CD14-positive monocyte (primary cell): Measurements from ENCODE around the gene SLC24A3. TPM values are rescaled to one million over a fixed set of nuclear protein-coding genes. Genes with fewer than 3 reads are reported as not detected.

ENCODE experiments used
- DNase-seq, 3 donors: peaks; one replicate each; pipeline ENCODE4 v3.0.0-alpha.2; 2011 to 2022
- H2AFZ ChIP-seq: 2 replicates; pipeline ENCODE4 v1.6.0; 2012; ENCODE audit warnings: mild to moderate bottlenecking, low read depth, low read length, inconsistent platforms; ENCODE audit not compliant: insufficient read depth, poor library complexity, severe bottlenecking
- H3K27ac ChIP-seq, 2 donors: 1 replicate in 1 of 2; 2 replicates in 1 of 2; pipeline ENCODE4 v1.5.1; 2012 to 2013; ENCODE audit warnings: low read length in 2 of 2, control low read depth in 1 of 2, inconsistent platforms in 1 of 2, low read depth in 1 of 2, mild to moderate bottlenecking in 1 of 2
- H3K27me3 ChIP-seq, 2 donors: one replicate each; pipeline versions ENCODE4 v1.6.0 to v1.6.1; 2011 to 2013; ENCODE audit warnings: low read length in 2 of 2; ENCODE audit not compliant: control insufficient read depth in 2 of 2, insufficient read depth in 2 of 2
- H3K36me3 ChIP-seq, 2 donors: replicated peaks in 1 of 2; 1 replicate in 1 of 2; 2 replicates in 1 of 2; pipeline versions ENCODE4 v1.5.1 to v1.6.1; 2012 to 2013; ENCODE audit warnings: low read length in 2 of 2, control low read depth in 1 of 2, inconsistent platforms in 1 of 2, mild to moderate bottlenecking in 1 of 2; ENCODE audit not compliant: insufficient read depth in 2 of 2, control insufficient read depth in 1 of 2
- H3K4me1 ChIP-seq, 2 donors: 1 replicate in 1 of 2; 2 replicates in 1 of 2; pipeline versions ENCODE4 v1.5.1 to v1.6.1; 2012 to 2013; ENCODE audit warnings: low read length in 2 of 2, control low read depth in 1 of 2, inconsistent platforms in 1 of 2, mild to moderate bottlenecking in 1 of 2, moderate library complexity in 1 of 2; ENCODE audit not compliant: insufficient read depth in 2 of 2, control insufficient read depth in 1 of 2
- H3K4me2 ChIP-seq: replicated peaks from 2 replicates; pipeline ENCODE3; 2012; ENCODE audit warnings: low read length, moderate library complexity, mild to moderate bottlenecking; ENCODE audit not compliant: poor library complexity, severe bottlenecking; ENCODE audit errors: extremely low read depth
- H3K4me3 ChIP-seq, 3 experiments: fragments of 200-600 bp in 1 of 3; sonication (generic) in 1 of 3; replicated peaks in 1 of 3; 1 replicate in 2 of 3; 2 replicates in 1 of 3; pipeline ENCODE4 v1.5.1; 2011 to 2013; ENCODE audit warnings: low read length in 3 of 3, mild to moderate bottlenecking in 3 of 3, control low read depth in 2 of 3, low read depth in 2 of 3, inconsistent platforms in 1 of 3, moderate library complexity in 1 of 3
- H3K79me2 ChIP-seq: 2 replicates; pipeline ENCODE4 v1.6.0; 2012; ENCODE audit warnings: mild to moderate bottlenecking, control low read depth, inconsistent platforms, low read length, moderate library complexity; ENCODE audit not compliant: insufficient read depth
- H3K9ac ChIP-seq: 2 replicates; pipeline ENCODE4 v1.6.0; 2017; ENCODE audit warnings: low read length, mild to moderate bottlenecking; ENCODE audit not compliant: insufficient read depth, poor library complexity, severe bottlenecking
- H3K9me3 ChIP-seq, 2 donors: replicated peaks in 1 of 2; 1 replicate in 1 of 2; 2 replicates in 1 of 2; pipeline versions ENCODE4 v1.5.1 to v1.6.1; 2012 to 2013; ENCODE audit warnings: low read length in 2 of 2, control low read depth in 1 of 2; ENCODE audit not compliant: control insufficient read depth in 1 of 2, insufficient read depth in 1 of 2
- H4K20me1 ChIP-seq: 2 replicates; pipeline ENCODE4 v1.6.0; 2012; ENCODE audit warnings: mild to moderate bottlenecking, low read length, control low read depth, moderate library complexity; ENCODE audit not compliant: insufficient read depth
- H3K27ac Mint-ChIP-seq, 7 donors: one replicate each; pipeline ENCODE4 v1.8.0; 2020; ENCODE audit warnings: mild to moderate bottlenecking in 7 of 7, mixed read lengths in 7 of 7, moderate library complexity in 6 of 7, inconsistent platforms in 2 of 7
- H3K27me3 Mint-ChIP-seq, 3 donors: one replicate each; pipeline ENCODE4 v1.8.0; 2021 to 2022; ENCODE audit warnings: low read depth in 3 of 3, mild to moderate bottlenecking in 3 of 3, mixed read lengths in 3 of 3, moderate library complexity in 3 of 3, inconsistent platforms in 1 of 3
- H3K36me3 Mint-ChIP-seq, 2 donors: one replicate each; pipeline ENCODE4 v1.8.0; 2020; ENCODE audit warnings: mixed read lengths in 2 of 2, inconsistent platforms in 1 of 2, mild to moderate bottlenecking in 1 of 2
- H3K4me1 Mint-ChIP-seq: one replicate; pipeline ENCODE4 v1.8.0; 2020; ENCODE audit warnings: mild to moderate bottlenecking, mixed read lengths
- H3K4me3 Mint-ChIP-seq, 2 donors: one replicate each; pipeline ENCODE4 v1.8.0; 2020; ENCODE audit warnings: mild to moderate bottlenecking in 2 of 2, mixed read lengths in 2 of 2, moderate library complexity in 1 of 2
- H3K9me3 Mint-ChIP-seq, 7 donors: one replicate each; pipeline ENCODE4 v1.8.0; 2020 to 2022; ENCODE audit warnings: mixed read lengths in 7 of 7, mild to moderate bottlenecking in 6 of 7, moderate library complexity in 6 of 7, inconsistent platforms in 2 of 7
- whole genome bisulfite sequencing: methylation state at CpG from one replicate; pipeline ENCODE4 v1.1.5; 2013; ENCODE audit warnings: missing lambda C conversion rate; ENCODE audit not compliant: insufficient coverage; 5-methylcytosine and 5-hydroxymethylcytosine counted together
- intact Hi-C, 2 donors: fragments of 100-400 bp; cut with micrococcal nuclease; formaldehyde crosslinking; loops; one replicate each; pipeline versions ENCODE4 v1.15.0 to v1.15.1; 2023
- polyA plus RNA-seq, 3 donors: library from polyadenylated mRNA; depleted of rRNA in 1 of 3; unstranded in 2 of 3; stranded (reverse) in 1 of 3; fragments of 300-500 nt in 2 of 3; fragments of >200 nt in 1 of 3; fragmentation: Illumina TruSeq in 2 of 3; gene quantifications; 1 replicate in 2 of 3; 2 replicates in 1 of 3; pipeline ENCODE4 v1.2.3, GENCODE V29; 2012 to 2021
- TF ChIP-seq, protein P1 (sequence below): fragments of 200-600 bp; IDR thresholded peaks from one replicate; pipeline ENCODE4 v1.8.0; 2022; ENCODE audit warnings: antibody characterized with exemption, mild to moderate bottlenecking

Gene SLC24A3
- polyA plus RNA-seq, 3 donors = 0.04 to 0.08 TPM; not detected in 1

DNA sequence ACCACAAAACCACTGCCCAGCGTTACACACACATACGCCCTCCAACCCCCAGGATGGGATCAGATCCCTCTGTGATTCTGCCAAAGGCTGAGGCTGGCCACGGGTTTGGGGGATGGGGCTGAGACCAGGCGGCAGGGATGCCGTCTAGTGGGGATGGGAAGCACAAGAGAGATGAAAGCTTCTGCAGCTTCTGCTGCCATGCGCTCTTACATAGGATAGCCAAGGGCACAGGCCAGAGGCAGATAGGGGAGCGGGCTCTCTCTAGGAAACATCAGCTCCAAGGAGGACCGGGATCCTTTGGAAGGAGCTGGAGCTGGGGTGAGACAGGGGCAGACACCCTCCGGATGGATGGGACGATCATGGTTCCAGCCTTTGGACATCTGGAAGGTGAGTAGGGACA, 526.9 kb downstream of the SLC24A3 start:
- Mint-ChIP-seq H3K36me3 (peaks cover 0 to 4% of the 10 kb centered on the region in 2 donors), H3K27me3 (peaks cover 0 to 2% (median 2%) of the 10 kb centered on the region in 3 donors), H3K4me1 (peaks cover 52% of the 10 kb centered on the region), H3K9me3 (no peaks in the 10 kb centered on the region), H3K4me3 (no peak overlapping the region), H3K27ac (peak overlapping the region in 1 of 7 donors; percentile 46)
- intact Hi-C loops = no loop called here
- no peaks in the 10 kb centered on the region for H3K79me2 ChIP-seq
- no peaks in the 10 kb centered on the region for H3K36me3 ChIP-seq
- no peaks in the 10 kb centered on the region for H4K20me1 ChIP-seq
- over 99% methylated on average over 8 of the region's 10 CpGs for WGBS
- no peak overlapping the region for H3K4me2 ChIP-seq
- peaks cover 45 to 55% of the 10 kb centered on the region in 2 donors for H3K4me1 ChIP-seq
- H2AFZ ChIP-seq = no peak overlapping the region
- DNase-seq = no peak
- H3K27ac ChIP-seq = no peak overlapping the region
- TF ChIP-seq, protein P1, sequence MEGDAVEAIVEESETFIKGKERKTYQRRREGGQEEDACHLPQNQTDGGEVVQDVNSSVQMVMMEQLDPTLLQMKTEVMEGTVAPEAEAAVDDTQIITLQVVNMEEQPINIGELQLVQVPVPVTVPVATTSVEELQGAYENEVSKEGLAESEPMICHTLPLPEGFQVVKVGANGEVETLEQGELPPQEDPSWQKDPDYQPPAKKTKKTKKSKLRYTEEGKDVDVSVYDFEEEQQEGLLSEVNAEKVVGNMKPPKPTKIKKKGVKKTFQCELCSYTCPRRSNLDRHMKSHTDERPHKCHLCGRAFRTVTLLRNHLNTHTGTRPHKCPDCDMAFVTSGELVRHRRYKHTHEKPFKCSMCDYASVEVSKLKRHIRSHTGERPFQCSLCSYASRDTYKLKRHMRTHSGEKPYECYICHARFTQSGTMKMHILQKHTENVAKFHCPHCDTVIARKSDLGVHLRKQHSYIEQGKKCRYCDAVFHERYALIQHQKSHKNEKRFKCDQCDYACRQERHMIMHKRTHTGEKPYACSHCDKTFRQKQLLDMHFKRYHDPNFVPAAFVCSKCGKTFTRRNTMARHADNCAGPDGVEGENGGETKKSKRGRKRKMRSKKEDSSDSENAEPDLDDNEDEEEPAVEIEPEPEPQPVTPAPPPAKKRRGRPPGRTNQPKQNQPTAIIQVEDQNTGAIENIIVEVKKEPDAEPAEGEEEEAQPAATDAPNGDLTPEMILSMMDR = no peak
- H3K9me3 ChIP-seq = no peaks in the 10 kb centered on the region
- H3K4me3 ChIP-seq = no peak overlapping the region
- no peak overlapping the region for H3K9ac ChIP-seq
- no peaks in the 10 kb centered on the region for H3K27me3 ChIP-seq

DNA sequence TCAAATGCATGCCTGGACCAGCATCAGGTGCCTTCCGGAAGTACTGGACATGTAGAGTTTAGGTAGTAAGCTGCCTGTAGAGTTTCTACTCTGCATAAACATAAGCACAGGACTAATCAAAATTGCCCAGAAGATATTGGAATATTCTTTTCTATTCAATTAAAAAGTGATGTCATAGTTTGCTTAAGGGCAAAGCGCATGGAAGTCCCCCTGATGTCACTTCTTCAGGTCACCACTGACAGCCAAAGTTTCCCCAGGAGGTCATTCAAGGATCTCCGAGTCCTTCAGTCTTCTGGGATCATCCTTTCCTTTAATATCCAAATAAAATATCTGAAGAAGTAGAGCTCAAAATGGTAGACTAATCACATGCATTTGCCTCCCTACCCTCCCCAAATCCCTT, 528.1 kb downstream of the SLC24A3 start:
- Histone ChIP-seq H3K27me3 (no peaks in the 10 kb centered on the region), H4K20me1 (no peaks in the 10 kb centered on the region), H3K9me3 (peaks cover 0 to under 1% of the 10 kb centered on the region in 2 donors), H3K27ac (no peak overlapping the region), H3K4me3 (no peak overlapping the region), H3K9ac (no peak overlapping the region), H3K4me2 (no peak overlapping the region), H3K4me1 (peaks cover 37 to 45% of the 10 kb centered on the region in 2 donors), H3K36me3 (no peaks in the 10 kb centered on the region), H3K79me2 (no peaks in the 10 kb centered on the region), H2AFZ (no peak overlapping the region)
- DNase-seq = peak in 1 of 3 donors; percentile 37
- Mint-ChIP-seq H3K4me3 (no peak overlapping the region), H3K9me3 (peaks cover 0 to 7% (median 3%) of the 10 kb centered on the region in 7 donors), H3K27ac (no peak overlapping the region), H3K4me1 (peaks cover 41% of the 10 kb centered on the region), H3K27me3 (peaks cover 0 to 2% (median 2%) of the 10 kb centered on the region in 3 donors), H3K36me3 (peaks cover 0 to 4% of the 10 kb centered on the region in 2 donors)
- WGBS = no CpG with 5 or more reads among the region's 3 CpGs
- TF ChIP-seq, protein P1 = no peak
- intact Hi-C loops = no loop called here
